Lung (tissue), 12 donors: ENCODE data around the gene CCDC181. TPM values are rescaled to one million over a fixed set of nuclear protein-coding genes. Genes with fewer than 3 reads are reported as not detected.

Source experiments
- ATAC-seq: fragments of 200-7000 bp; cut with Tn5 transposase; one replicate; pipeline ENCODE4 v1.9.1; 2020; ENCODE audit warnings: moderate number of reproducible peaks; ENCODE audit not compliant: insufficient read depth, low FRiP score
- DNase-seq, 3 donors: peaks; one replicate each; pipeline ENCODE4 v3.0.0-alpha.2; 2013 to 2017
- H3K27ac ChIP-seq, 2 donors: one replicate each; pipeline ENCODE4 v1.5.1; 2013; ENCODE audit warnings: mild to moderate bottlenecking in 2 of 2, moderate library complexity in 2 of 2, control low read depth in 1 of 2, inconsistent platforms in 1 of 2, low read depth in 1 of 2, low read length in 1 of 2
- H3K27me3 ChIP-seq, 3 donors: one replicate each; pipeline ENCODE4 v1.5.1; 2013; ENCODE audit warnings: low read length in 2 of 3; ENCODE audit not compliant: control insufficient read depth in 3 of 3, insufficient read depth in 3 of 3
- H3K36me3 ChIP-seq, 4 donors: one replicate each; pipeline ENCODE4 v1.5.1; 2013; ENCODE audit warnings: low read length in 4 of 4, mild to moderate bottlenecking in 1 of 4, moderate library complexity in 1 of 4; ENCODE audit not compliant: control insufficient read depth in 4 of 4, insufficient read depth in 4 of 4
- H3K4me1 ChIP-seq, 5 donors: one replicate each; pipeline ENCODE4 v1.5.1; 2013; ENCODE audit warnings: low read length in 5 of 5, mild to moderate bottlenecking in 2 of 5, moderate library complexity in 1 of 5; ENCODE audit not compliant: control insufficient read depth in 5 of 5, insufficient read depth in 5 of 5
- H3K4me3 ChIP-seq: one replicate; pipeline ENCODE4 v1.5.1; 2013; ENCODE audit warnings: mild to moderate bottlenecking, control low read depth, moderate library complexity
- H3K9ac ChIP-seq, 2 donors: one replicate each; pipeline ENCODE4 v1.5.1; 2013; ENCODE audit warnings: low read length in 2 of 2, control low read depth in 1 of 2; ENCODE audit not compliant: insufficient read depth in 1 of 2
- H3K9me3 ChIP-seq, 4 donors: one replicate each; pipeline ENCODE4 v1.5.1; 2013; ENCODE audit warnings: low read length in 3 of 4, mild to moderate bottlenecking in 1 of 4, moderate library complexity in 1 of 4; ENCODE audit not compliant: control insufficient read depth in 4 of 4, insufficient read depth in 3 of 4
- WGBS, 2 donors: extraction: QIAGEN DNeasy Blood & Tissue Kit; methylation state at CpG; one replicate each; pipeline ENCODE4 v1.1.7; 2013; 5-methylcytosine and 5-hydroxymethylcytosine counted together
- polyA plus RNA-seq, 2 donors: library from polyadenylated mRNA; stranded (reverse); fragments of 200-250 nt; gene quantifications; one replicate each; pipeline ENCODE4 v1.2.1, GENCODE V29; 2013
- total RNA-seq, 2 donors: library from RNA; depleted of rRNA in 1 of 2; stranded (reverse); fragments of >200 nt in 1 of 2; gene quantifications; one replicate each; pipeline ENCODE4 v1.2.1, GENCODE V29; 2014 to 2021
- TF ChIP-seq, protein P1 (sequence below): IDR thresholded peaks from 2 replicates; pipeline ENCODE4 v1.5.1; 2012; ENCODE audit warnings: mild to moderate bottlenecking; ENCODE audit errors: control extremely low read depth, extremely low read depth
- donor health status: control.
- donor health status: control.
- donor health status: Bipolar disorder and iron deficiency.
- donor health status: healthy.
- donor health status: DM: yes; HTN: yes; CAD: no.

CCDC181 gene
- total and polyA plus RNA-seq, 4 donors, result 2.9 to 5.7 (median 4.6) TPM

DNA sequence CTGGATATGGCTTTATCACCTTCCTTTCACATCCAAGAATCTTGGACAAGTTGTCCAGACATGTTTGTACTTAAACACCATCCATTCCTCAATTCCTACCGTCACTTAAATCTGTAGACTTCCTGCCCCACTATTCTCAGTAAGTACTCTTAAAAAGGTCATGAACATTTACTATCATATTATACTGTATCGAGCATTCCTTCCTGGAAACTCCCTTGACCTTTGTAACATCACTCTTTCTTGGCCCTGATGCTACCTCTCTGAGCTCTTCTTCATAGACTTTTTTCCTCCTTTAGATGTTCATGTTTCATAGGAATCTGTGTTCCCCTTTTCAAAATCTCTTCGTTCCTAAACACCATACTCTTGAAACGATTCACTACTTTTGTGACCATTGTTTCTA is 43.8 kb downstream of the CCDC181 start:
- peaks cover 12 to 55% (median 19%) of the 10 kb centered on the region in 4 donors for H3K36me3 ChIP-seq
- H3K4me3 ChIP-seq, result no peak overlapping the region
- DNase-seq (no peak), ATAC-seq (no peak)
- no peaks in the 10 kb centered on the region for H3K27me3 ChIP-seq
- H3K9ac ChIP-seq, result no peak overlapping the region
- H3K4me1 ChIP-seq, result no peaks in the 10 kb centered on the region
- 80 to 82% methylated on average over 4 of the region's 4 CpGs for WGBS, 2 donors
- H3K9me3 ChIP-seq, result no peaks in the 10 kb centered on the region
- H3K27ac ChIP-seq, result no peak overlapping the region
- TF ChIP-seq, protein P1, sequence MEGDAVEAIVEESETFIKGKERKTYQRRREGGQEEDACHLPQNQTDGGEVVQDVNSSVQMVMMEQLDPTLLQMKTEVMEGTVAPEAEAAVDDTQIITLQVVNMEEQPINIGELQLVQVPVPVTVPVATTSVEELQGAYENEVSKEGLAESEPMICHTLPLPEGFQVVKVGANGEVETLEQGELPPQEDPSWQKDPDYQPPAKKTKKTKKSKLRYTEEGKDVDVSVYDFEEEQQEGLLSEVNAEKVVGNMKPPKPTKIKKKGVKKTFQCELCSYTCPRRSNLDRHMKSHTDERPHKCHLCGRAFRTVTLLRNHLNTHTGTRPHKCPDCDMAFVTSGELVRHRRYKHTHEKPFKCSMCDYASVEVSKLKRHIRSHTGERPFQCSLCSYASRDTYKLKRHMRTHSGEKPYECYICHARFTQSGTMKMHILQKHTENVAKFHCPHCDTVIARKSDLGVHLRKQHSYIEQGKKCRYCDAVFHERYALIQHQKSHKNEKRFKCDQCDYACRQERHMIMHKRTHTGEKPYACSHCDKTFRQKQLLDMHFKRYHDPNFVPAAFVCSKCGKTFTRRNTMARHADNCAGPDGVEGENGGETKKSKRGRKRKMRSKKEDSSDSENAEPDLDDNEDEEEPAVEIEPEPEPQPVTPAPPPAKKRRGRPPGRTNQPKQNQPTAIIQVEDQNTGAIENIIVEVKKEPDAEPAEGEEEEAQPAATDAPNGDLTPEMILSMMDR, result no peak

DNA sequence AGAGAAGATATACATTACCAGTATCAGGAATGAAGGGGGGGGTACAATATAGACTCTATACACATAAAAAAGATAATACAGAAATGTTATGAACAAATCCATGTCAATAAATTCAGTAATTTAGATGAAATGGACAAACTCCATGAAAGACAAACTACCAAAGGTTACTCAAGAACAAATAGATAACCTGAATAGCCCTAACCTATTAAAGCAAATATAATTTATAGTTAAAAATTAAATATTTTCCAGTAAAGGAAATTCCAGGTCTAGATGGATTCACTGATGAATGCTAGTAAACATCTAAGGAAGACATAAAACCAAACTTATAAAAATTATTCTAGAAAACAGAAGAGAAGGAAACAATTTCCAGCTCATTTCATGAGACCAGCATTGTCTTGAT is 46.1 kb downstream of the CCDC181 start:
- peaks cover 15 to 57% (median 27%) of the 10 kb centered on the region in 4 donors for H3K36me3 ChIP-seq
- no peak for DNase-seq
- no peaks in the 10 kb centered on the region for H3K27me3 ChIP-seq
- no peaks in the 10 kb centered on the region for H3K9me3 ChIP-seq
- H3K27ac ChIP-seq, result no peak overlapping the region
- H3K4me1 ChIP-seq, result no peaks in the 10 kb centered on the region
- TF ChIP-seq, protein P1, result no peak
- no peak for ATAC-seq
- no peak overlapping the region for H3K4me3 ChIP-seq
- H3K9ac ChIP-seq, result no peak overlapping the region

DNA sequence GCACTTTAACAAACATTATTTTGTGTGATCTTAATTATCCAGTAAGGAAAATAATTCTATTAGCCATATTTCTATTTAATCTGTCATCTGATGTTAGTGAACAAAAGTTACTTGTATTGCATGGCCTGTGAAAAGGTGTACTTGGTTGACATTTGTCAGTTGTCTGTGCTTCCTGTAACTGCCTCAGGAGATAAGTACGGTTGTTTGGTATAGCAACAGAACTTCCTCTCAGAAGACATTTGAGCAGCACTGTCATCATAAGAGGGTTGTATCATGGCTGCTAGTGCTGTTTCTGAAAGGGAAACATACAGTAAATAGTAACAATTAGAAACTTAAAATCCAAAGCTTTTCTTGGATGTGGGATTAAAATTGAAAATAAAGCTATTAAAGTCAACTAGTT is 55.9 kb downstream of the CCDC181 start:
- no peak for ATAC-seq
- 21 to 40% methylated on average over 1 of the region's 1 CpG for WGBS, 2 donors

More for the DNA sequence above, 55.9 kb downstream of the CCDC181 start:
- Histone ChIP-seq H3K9ac (no peak overlapping the region), H3K4me3 (no peak overlapping the region), H3K9me3 (no peaks in the 10 kb centered on the region), H3K4me1 (peaks cover 0 to 16% (median 2%) of the 10 kb centered on the region in 5 donors), H3K27me3 (no peaks in the 10 kb centered on the region), H3K36me3 (peaks cover 1 to 21% (median 11%) of the 10 kb centered on the region in 4 donors), H3K27ac (no peak overlapping the region)
- TF ChIP-seq, protein P1, result no peak
- DNase-seq, result no peak
